T47D (cell line): Measurements from ENCODE around the gene ATXN7L1.

Experiments
- DNase-seq, 2 experiments: peaks; one replicate each; pipeline versions ENCODE4 v3.0.0 to v3.0.0-alpha.2; 2011 to 2012; ENCODE audit warnings: low read depth in 1 of 2, low spot score in 1 of 2
- JUND ChIP-seq: IDR thresholded peaks from 2 replicates; pipeline ENCODE4 v1.6.1; 2012; ENCODE audit warnings: low read depth
- in situ Hi-C: cut with HindIII; loops from 2 replicates; pipeline ENCODE4 v1.10.0; 2016; ENCODE audit warnings: low sequenced_read_pairs, low pct_unique_long_range_greater_than_20kb

The ATXN7L1 gene

DNA sequence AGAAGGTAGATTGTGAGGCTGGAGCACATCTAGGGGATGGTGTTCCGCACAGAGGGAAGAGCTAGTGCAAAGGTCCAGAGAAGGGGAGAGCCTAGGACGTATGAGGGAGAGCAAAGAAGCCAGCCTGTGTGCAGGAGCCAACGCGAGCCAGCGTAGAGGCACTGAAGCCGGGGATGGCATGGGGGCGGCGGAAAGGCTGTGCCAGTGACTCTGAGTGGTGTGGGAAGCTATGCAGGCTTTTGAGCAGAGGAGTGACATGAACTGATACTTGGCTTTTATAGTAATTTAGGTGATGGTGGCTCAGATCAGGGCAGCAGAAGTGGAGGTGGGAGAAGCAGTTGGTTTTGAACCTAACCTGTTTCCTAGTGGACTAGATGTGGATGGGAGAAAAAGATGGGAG is 65.8 kb downstream of the ATXN7L1 start:
- in situ Hi-C loops: no loop called here
- no peak for TF ChIP-seq JUND

GRCh38 chr7:105808703-105809590 is 67.5 kb downstream of the ATXN7L1 start:
- in situ Hi-C loops: no loop called here
- TF ChIP-seq JUND: no peak
- no peak for DNase-seq

More for the DNA sequence above, 65.8 kb downstream of the ATXN7L1 start:
- DNase-seq: no peak

GRCh38 chr7:105808209-105808608 is 68.2 kb downstream of the ATXN7L1 start:
- DNase-seq: no peak
- in situ Hi-C loops: no loop called here
- TF ChIP-seq JUND: no peak

DNA sequence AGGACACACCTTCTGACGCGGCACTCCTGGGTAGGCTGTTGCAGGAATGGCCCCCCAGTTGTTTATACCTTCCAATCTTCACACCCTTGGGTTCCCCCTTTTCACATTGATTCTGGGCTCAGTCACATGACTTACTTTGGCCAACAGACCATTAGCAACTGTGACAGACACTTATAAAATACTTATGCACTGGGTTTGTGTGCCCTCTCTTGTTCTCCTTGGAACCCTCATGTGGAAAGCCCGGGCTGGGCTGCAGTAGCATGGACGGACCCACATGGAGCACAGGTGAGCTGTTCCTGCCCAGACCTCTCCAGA is 69.0 kb downstream of the ATXN7L1 start:
- no peak for TF ChIP-seq JUND
- DNase-seq: no peak
- in situ Hi-C loops: no loop called here

DNA sequence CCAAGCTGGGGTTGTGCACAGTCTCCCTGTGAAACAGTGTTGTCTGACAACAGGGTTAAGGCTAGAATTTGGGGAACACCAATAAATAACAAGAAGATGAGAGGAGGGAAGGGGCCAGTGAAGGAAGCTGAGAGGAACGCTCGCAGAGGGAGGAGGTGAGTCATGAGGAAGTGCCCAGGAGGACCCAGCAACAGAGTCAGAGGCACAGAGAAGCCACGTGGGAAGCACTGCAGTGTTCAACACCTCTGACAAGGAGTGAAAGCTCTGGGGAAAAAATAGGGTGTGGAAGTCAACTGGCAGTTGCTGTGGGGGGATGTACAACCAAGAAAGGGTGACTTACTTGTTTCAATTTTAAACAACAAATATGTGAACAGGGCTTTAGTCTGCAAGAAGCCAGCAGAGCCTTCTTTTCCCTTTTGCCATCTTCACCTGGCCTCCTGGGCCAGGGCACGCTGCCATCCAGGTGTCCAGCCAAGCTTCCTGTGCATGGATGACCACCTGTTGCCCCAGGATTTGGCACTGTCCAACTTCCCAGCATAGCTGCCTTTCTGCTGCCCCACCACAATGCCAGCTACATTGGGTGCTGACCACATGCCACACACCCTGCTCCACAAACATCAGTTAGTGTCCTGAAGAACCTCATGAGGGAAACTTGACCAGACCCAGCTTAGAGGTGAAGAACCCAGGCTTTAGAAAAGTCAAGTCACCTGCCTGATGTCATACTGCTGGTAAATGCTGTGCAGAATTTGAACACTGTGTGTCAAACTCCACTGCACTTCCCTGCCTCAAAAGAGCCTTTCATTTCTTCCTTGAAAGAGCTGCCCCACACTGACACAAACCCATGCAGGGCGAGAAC is 69.6 kb downstream of the ATXN7L1 start:
- DNase-seq: no peak
- no peak for TF ChIP-seq JUND
- in situ Hi-C loops: no loop called here

DNA sequence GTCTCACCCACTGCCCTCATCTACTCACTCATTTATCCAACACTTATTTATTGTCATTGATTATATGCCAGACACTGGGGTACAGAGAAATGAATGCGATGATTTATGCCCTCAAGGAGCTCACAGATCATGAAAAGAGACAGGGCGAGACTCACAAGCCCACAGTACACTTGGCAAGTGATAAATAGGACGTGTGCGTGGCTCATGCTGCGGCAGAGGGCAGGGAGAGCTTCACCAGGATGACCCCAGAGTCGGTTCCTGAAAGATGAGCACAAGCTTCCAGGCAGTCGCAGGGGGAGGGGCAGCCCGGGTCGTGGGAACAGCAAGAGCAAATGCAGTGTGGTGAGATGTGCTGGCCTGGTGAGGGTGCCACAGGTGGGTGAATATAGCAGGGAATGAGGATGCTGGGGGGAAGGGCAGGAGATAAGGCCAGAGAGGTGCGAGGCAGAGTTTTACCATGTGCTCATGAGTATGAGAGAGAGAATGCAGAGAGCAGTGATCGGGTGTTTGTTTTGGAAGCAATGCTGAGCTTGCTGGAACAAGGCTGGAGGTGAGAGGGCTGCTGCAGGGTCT is 70.9 kb downstream of the ATXN7L1 start:
- no peak for DNase-seq
- in situ Hi-C loops: no loop called here
- no peak for TF ChIP-seq JUND

GRCh38 chr7:105803429-105803736 is 73.0 kb downstream of the ATXN7L1 start:
- TF ChIP-seq JUND: no peak
- in situ Hi-C loops: no loop called here
- DNase-seq: no peak

- TF ChIP-seq JUND: no peak
- in situ Hi-C loops: no loop called here
- DNase-seq: no peak
These were observed 73.6 kb downstream of the ATXN7L1 start for GRCh38 chr7:105802604-105803428.

DNA sequence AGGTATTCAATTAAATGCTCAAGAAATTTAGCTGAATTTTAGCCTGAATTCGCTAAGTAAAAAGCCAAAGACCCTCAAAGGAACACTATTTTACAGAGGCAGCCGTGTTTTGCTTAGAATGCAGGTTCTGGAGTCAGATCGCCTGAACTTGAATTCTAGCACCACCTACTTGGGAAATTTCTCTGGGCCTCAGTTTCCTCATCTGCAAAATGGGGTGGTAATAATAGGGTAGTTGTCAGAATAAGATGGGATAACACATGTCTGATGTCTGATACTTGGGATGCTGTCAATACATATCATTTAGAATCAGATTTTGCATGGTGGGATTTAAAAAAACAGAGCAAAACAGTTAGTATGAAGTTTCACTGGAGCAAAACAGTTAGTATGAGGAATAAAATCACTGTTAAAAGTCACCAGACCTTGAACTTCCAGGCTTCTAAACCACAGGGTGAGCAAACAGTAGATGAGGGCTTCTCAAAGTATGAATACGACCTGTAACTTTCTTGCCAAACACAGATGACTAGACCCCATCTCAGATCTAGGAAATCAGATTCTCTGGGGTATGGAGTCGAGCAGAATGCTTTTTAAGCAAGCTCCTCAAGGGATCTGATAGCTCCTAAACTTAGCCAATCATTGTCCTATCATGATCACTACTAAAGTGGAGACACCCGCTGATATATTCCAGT is 75.4 kb downstream of the ATXN7L1 start:
- no peak for TF ChIP-seq JUND
- in situ Hi-C loops: no loop called here
- no peak for DNase-seq

- no peak for TF ChIP-seq JUND
- in situ Hi-C loops: no loop called here
- no peak for DNase-seq
These were observed 76.0 kb downstream of the ATXN7L1 start for GRCh38 chr7:105800442-105800841.

GRCh38 chr7:105799677-105800076 is 76.7 kb downstream of the ATXN7L1 start:
- DNase-seq: no peak
- in situ Hi-C loops: no loop called here
- no peak for TF ChIP-seq JUND

DNA sequence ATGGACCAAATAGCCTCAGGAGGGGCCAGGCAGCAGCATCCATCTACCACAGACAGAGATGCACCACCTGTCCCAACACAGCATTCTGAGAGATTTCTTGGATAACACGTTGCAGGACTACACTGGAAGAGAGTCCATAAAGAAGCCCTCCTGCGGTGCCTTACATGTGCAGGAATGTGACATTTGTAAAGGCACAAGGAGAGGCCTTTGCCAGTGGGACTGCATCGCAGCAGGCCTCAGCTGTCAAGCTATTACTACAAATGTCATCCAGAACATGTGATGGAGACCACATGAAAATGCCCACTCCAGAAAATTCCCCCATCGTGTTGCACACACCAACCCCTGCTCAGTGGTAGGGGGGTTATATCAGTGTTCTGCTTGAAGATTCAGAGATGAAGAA is 77.4 kb downstream of the ATXN7L1 start:
- DNase-seq: no peak
- TF ChIP-seq JUND: no peak
- in situ Hi-C loops: no loop called here
